PC-9 (cell line): ENCODE measurements around the gene MAN2A2. TPM values are rescaled to one million over a fixed set of nuclear protein-coding genes. Genes with fewer than 3 reads are reported as not detected.

Experiments
- BruUV-seq: library from RNA; stranded (reverse); fragments of 400-500 nt; replicated peaks from 2 replicates; lab custom pipeline; 2021; lab: Mats Ljungman, UMichigan
- CTCF ChIA-PET: fragments of 300-600 bp; sonication (Branson Sonifier 250); formaldehyde crosslinking; loops from one replicate; lab custom pipeline; 2022; ENCODE audit warnings: antibody characterized with exemption; lab: Charles Lee
- POLR2A ChIA-PET: fragments of 300-600 bp; sonication (Branson Sonifier 250); formaldehyde crosslinking; loops from one replicate; lab custom pipeline; 2022; ENCODE audit warnings: antibody characterized with exemption; ENCODE audit not compliant: unreplicated experiment; lab: Charles Lee
- DNase-seq, 2 experiments: peaks; one replicate each; pipeline versions ENCODE4 v3.0.0 to v3.0.0-alpha.2; 2015 to 2022; ENCODE audit warnings: mixed read lengths in 1 of 2
- H2AFZ ChIP-seq: fragments of 200-600 bp; sonication (generic); 2 replicates; pipeline ENCODE4 v1.8.1; 2017; ENCODE audit warnings: antibody characterized with exemption
- H3F3A ChIP-seq: fragments of 200-600 bp; sonication (generic); 2 replicates; pipeline ENCODE4 v1.8.1; 2017; ENCODE audit warnings: antibody characterized with exemption, mild to moderate bottlenecking, low read depth; ENCODE audit not compliant: insufficient read depth
- H3K27ac ChIP-seq: fragments of 200-600 bp; sonication (generic); 2 replicates; pipeline ENCODE4 v1.6.1; 2016; ENCODE audit warnings: mixed run types
- H3K27me3 ChIP-seq: fragments of 200-600 bp; sonication (generic); 2 replicates; pipeline ENCODE4 v1.6.1; 2016; ENCODE audit warnings: low read depth, mixed run types; ENCODE audit not compliant: insufficient read depth
- H3K36me3 ChIP-seq: fragments of 200-600 bp; sonication (generic); 2 replicates; pipeline ENCODE4 v1.6.1; 2016; ENCODE audit warnings: low read depth, mixed run types
- H3K4me1 ChIP-seq: fragments of 200-600 bp; sonication (generic); replicated peaks from 2 replicates; pipeline ENCODE4 v1.6.1; 2016; ENCODE audit warnings: mixed run types; ENCODE audit not compliant: insufficient read depth
- H3K4me2 ChIP-seq: fragments of 200-600 bp; sonication (generic); 2 replicates; pipeline ENCODE4 v1.6.1; 2017; ENCODE audit warnings: mixed run types
- H3K4me3 ChIP-seq: fragments of 200-600 bp; sonication (generic); 2 replicates; pipeline ENCODE4 v1.6.1; 2016; ENCODE audit warnings: mixed run types
- H3K79me2 ChIP-seq: fragments of 200-600 bp; sonication (generic); 2 replicates; pipeline ENCODE4 v1.6.1; 2017; ENCODE audit warnings: low read depth, mixed run types
- H3K9me2 ChIP-seq: fragments of 200-600 bp; sonication (generic); 2 replicates; pipeline ENCODE4 v1.8.1; 2017; ENCODE audit warnings: mild to moderate bottlenecking; ENCODE audit not compliant: insufficient read depth
- H3K9me3 ChIP-seq: fragments of 200-600 bp; sonication (generic); 2 replicates; pipeline ENCODE4 v1.8.1; 2016; ENCODE audit warnings: low read depth; ENCODE audit not compliant: insufficient read depth
- H4K20me1 ChIP-seq: fragments of 200-600 bp; sonication (generic); 2 replicates; pipeline ENCODE4 v1.8.1; 2017; ENCODE audit not compliant: insufficient read depth
- CTCF ChIP-seq: fragments of 200-600 bp; sonication (generic); conservative IDR thresholded peaks from 2 replicates; pipeline ENCODE4 v1.6.1; 2017; ENCODE audit warnings: mixed run types, antibody characterized with exemption, mild to moderate bottlenecking, moderate library complexity
- EZH2 ChIP-seq: fragments of 200-600 bp; sonication (generic); IDR thresholded peaks from 2 replicates; pipeline ENCODE4 v1.8.0; 2017; ENCODE audit warnings: antibody characterized with exemption, low read depth
- intact Hi-C: fragments of 100-400 bp; cut with micrococcal nuclease; formaldehyde crosslinking; loops from one replicate; pipeline ENCODE4 v1.10.0; 2022; ENCODE audit not compliant: unreplicated experiment
- total RNA-seq: library from RNA; stranded (reverse); gene quantifications from 2 replicates; pipeline ENCODE4 v1.2.3, GENCODE V29; 2021

MAN2A2 gene
- total RNA-seq, 1 experiment from 2014 or later = 27.1 TPM

- no peak for DNase-seq
- no TSS peak for BruUV-seq
- Histone ChIP-seq H3F3A (peaks cover 15% of the 10 kb centered on the region; the same call in 1 of the 2 replicates), H2AFZ (no peak overlapping the region), H3K27ac (no peak overlapping the region), H3K4me1 (peaks cover 33% of the 10 kb centered on the region), H3K9me3 (no peaks in the 10 kb centered on the region), H3K4me3 (no peak overlapping the region), H3K79me2 (peaks cover 11% of the 10 kb centered on the region), H3K36me3 (no peaks in the 10 kb centered on the region), H3K9me2 (no peaks in the 10 kb centered on the region), H3K27me3 (no peaks in the 10 kb centered on the region), H3K4me2 (no peak overlapping the region), H4K20me1 (no peaks in the 10 kb centered on the region)
- TF ChIP-seq CTCF (no peak), EZH2 (no peak)
- CTCF ChIA-PET = interaction anchor here (0.5 to 2.2 kb wide), 3 partner anchors 16 to 31 kb away, joined by 3 to 15 read pairs (median 11); partner anchors contain the start of gene MAN2A2
- intact Hi-C loops = loop anchor here (5.0 to 10.0 kb wide), 4 partner anchors 216 to 831 kb away; partner anchors contain the start of genes BLM and IDH2
- POLR2A ChIA-PET = interaction anchor here (0.6 kb wide), 1 partner anchor 429 kb away, joined by 6 read pairs; no protein-coding TSS in a partner anchor
These were observed 30.2 kb downstream of the MAN2A2 start for GRCh38 chr15:90933301-90933700.

GRCh38 chr15:90934256-90934948 is 31.3 kb downstream of the MAN2A2 start:
- peaks cover 11% of the 10 kb centered on the region for H3K79me2 ChIP-seq
- H3F3A ChIP-seq = peaks cover 15% of the 10 kb centered on the region; the same call in 1 of the 2 replicates
- DNase-seq = peak; percentile 73 to 86
- H3K9me2 ChIP-seq = no peaks in the 10 kb centered on the region
- ChIA-PET CTCF (interaction anchor here (0.5 to 1.8 kb wide), 4 partner anchors 9 to 1321 kb away, joined by 4 to 12 read pairs (median 10); no protein-coding TSS in a partner anchor), POLR2A (interaction anchor here (0.6 to 1.1 kb wide), 3 partner anchors 15 to 30 kb away, joined by 4 to 9 read pairs (median 5); partner anchors contain the start of gene RCCD1)
- H4K20me1 ChIP-seq = no peaks in the 10 kb centered on the region
- no TSS peak for BruUV-seq
- H2AFZ ChIP-seq = peak overlapping the region; percentile 90
- TF ChIP-seq EZH2 (no peak), CTCF (peak; percentile 80)
- no peak overlapping the region for H3K27ac ChIP-seq
- no peaks in the 10 kb centered on the region for H3K27me3 ChIP-seq
- intact Hi-C loops = loop anchor here (1.0 to 10.0 kb wide), 6 partner anchors 60 to 832 kb away; partner anchors contain the start of genes BLM, IDH2 and PRC1
- peak overlapping the region; percentile 83 for H3K4me2 ChIP-seq
- no peaks in the 10 kb centered on the region for H3K9me3 ChIP-seq
- H3K36me3 ChIP-seq = no peaks in the 10 kb centered on the region
- peaks cover 22% of the 10 kb centered on the region for H3K4me1 ChIP-seq
- peak overlapping the region; percentile 89 for H3K4me3 ChIP-seq

- Histone ChIP-seq H3K9me3 (no peaks in the 10 kb centered on the region), H3K4me3 (peak within 1 kb of the TSS; percentile 89), H4K20me1 (no peaks in the 10 kb centered on the region), H3K27me3 (no peaks in the 10 kb centered on the region), H3K27ac (no peak within 1 kb of the TSS), H3K36me3 (no peaks in the 10 kb centered on the region; the same call in 1 of the 2 replicates), H3K4me1 (peaks cover 20% of the 10 kb centered on the region), H2AFZ (peak within 1 kb of the TSS; percentile 90), H3K79me2 (peaks cover 11% of the 10 kb centered on the region), H3F3A (peaks cover 15% of the 10 kb centered on the region; the same call in 1 of the 2 replicates), H3K4me2 (peak within 1 kb of the TSS; percentile 83), H3K9me2 (no peaks in the 10 kb centered on the region)
- TF ChIP-seq EZH2 (no peak), CTCF (no peak)
- POLR2A ChIA-PET = interaction anchor here (0.6 to 1.1 kb wide), 7 partner anchors 14 to 636 kb away, joined by 3 to 9 read pairs (median 4); partner anchors contain the start of genes PRC1, RCCD1 and VPS33B
- CTCF ChIA-PET = interaction anchor here (0.6 to 1.8 kb wide), 7 partner anchors 8 to 751 kb away, joined by 3 to 12 read pairs (median 8); no protein-coding TSS in a partner anchor
- DNase-seq = peak; percentile 80 to 94
- intact Hi-C loops = loop anchor here (1.0 to 10.0 kb wide), 6 partner anchors 60 to 833 kb away; partner anchors contain the start of genes BLM, IDH2 and PRC1
- BruUV-seq = no TSS peak
These were observed 32.0 kb downstream of the MAN2A2 start, which contains the start of gene UNC45A for GRCh38 chr15:90934949-90935751. Gene UNC45A (plus strand): TSS chr15:90935285. CDS start chr15:90935325, 40 bp downstream.
